GM12878 (cell line): Measurements from ENCODE around the gene FZR1. TPM values are rescaled to one million over a fixed set of nuclear protein-coding genes. Genes with fewer than 3 reads are reported as not detected.
A peak's percentile ranks its signal among the peaks of the same experiment; 100 is the strongest.

Source experiments
- ATAC-seq: fragments of 200-7000 bp; cut with Tn5 transposase; 3 replicates; pipeline ENCODE4 v1.9.1; 2020; ENCODE audit warnings: mild to moderate bottlenecking, moderate library complexity
- BruUV-seq: library from RNA; stranded (reverse); fragments of 400-500 nt; replicated peaks from 2 replicates; lab custom pipeline; 2021; lab: Mats Ljungman, UMichigan
- CTCF ChIA-PET: fragments of 300-600 bp; sonication (Branson Sonifier 250); formaldehyde crosslinking; extraction: SDS; loops from one replicate; lab custom pipeline; 2021; ENCODE audit warnings: inconsistent platforms; lab: Yijun Ruan, JAX
- POLR2A ChIA-PET: fragments of 350-600 bp; formaldehyde crosslinking; extraction: SDS; loops from one replicate; lab custom pipeline; 2021; ENCODE audit warnings: inconsistent platforms; lab: Charles Lee
- RAD21 ChIA-PET: fragments of 300-600 bp; sonication (Branson Sonifier 250); formaldehyde crosslinking; loops from one replicate; lab custom pipeline; 2023; ENCODE audit warnings: antibody characterized with exemption; ENCODE audit not compliant: unreplicated experiment; lab: Charles Lee
- SMC1A ChIA-PET: fragments of 300-600 bp; sonication (Branson Sonifier 250); formaldehyde crosslinking; loops from one replicate; lab custom pipeline; 2023; ENCODE audit not compliant: unreplicated experiment, uncharacterized antibody; lab: Charles Lee
- DNase-seq: peaks from one replicate; pipeline ENCODE4 v3.0.0-alpha.2; 2011; ENCODE audit warnings: low read depth, low spot score
- FAIRE-seq: peaks from 3 replicates; lab custom pipeline; 2011; peaks lifted over from hg19 to GRCh38; lab: Jason Lieb, UNC
- H2AFZ ChIP-seq: 2 replicates; pipeline ENCODE4 v1.6.0; 2011; ENCODE audit warnings: low read depth, low read length, control low read depth; ENCODE audit not compliant: control insufficient read depth
- H3K27ac ChIP-seq: 2 replicates; pipeline ENCODE4 v1.5.1; 2011; ENCODE audit warnings: control low read depth; ENCODE audit not compliant: control insufficient read depth, insufficient read depth
- H3K27me3 ChIP-seq, 2 experiments: replicated peaks in 1 of 2; 2 replicates each; pipeline versions ENCODE4 v1.6.0 to v1.6.1; 2011; ENCODE audit warnings: low read length in 1 of 2; ENCODE audit not compliant: control insufficient read depth in 2 of 2, insufficient read depth in 2 of 2
- H3K36me3 ChIP-seq, 2 experiments: 2 replicates each; pipeline ENCODE4 v1.5.1; 2011; ENCODE audit warnings: low read length in 1 of 2; ENCODE audit not compliant: control insufficient read depth in 2 of 2, insufficient read depth in 2 of 2
- H3K4me1 ChIP-seq: 2 replicates; pipeline ENCODE4 v1.6.1; 2011; ENCODE audit warnings: mild to moderate bottlenecking, low read length, moderate library complexity, mixed read lengths; ENCODE audit not compliant: control insufficient read depth, insufficient read depth
- H3K4me2 ChIP-seq: 2 replicates; pipeline ENCODE4 v1.6.0; 2011; ENCODE audit warnings: control low read depth; ENCODE audit not compliant: control insufficient read depth, insufficient read depth
- H3K4me3 ChIP-seq: fragments of 200-600 bp; sonication (generic); 2 replicates; pipeline ENCODE4 v1.5.1; 2016
- H3K79me2 ChIP-seq: 2 replicates; pipeline ENCODE4 v1.6.0; 2011; ENCODE audit warnings: low read length; ENCODE audit not compliant: control insufficient read depth, insufficient read depth
- H3K9ac ChIP-seq: 2 replicates; pipeline ENCODE4 v1.8.0; 2011; ENCODE audit warnings: low read length, control low read depth, mixed read lengths; ENCODE audit not compliant: control insufficient read depth, insufficient read depth
- H3K9me3 ChIP-seq: replicated peaks from 3 replicates; pipeline ENCODE4 v1.5.1; 2011; ENCODE audit warnings: mild to moderate bottlenecking, low read length; ENCODE audit not compliant: control insufficient read depth, insufficient read depth
- H4K20me1 ChIP-seq: 2 replicates; pipeline ENCODE4 v1.6.0; 2011; ENCODE audit not compliant: control insufficient read depth, insufficient read depth
- GABPA ChIP-seq: IDR thresholded peaks from 2 replicates; pipeline ENCODE4 v1.6.1; 2014; ENCODE audit warnings: antibody characterized with exemption, low read depth, mild to moderate bottlenecking, inconsistent platforms
- NFYB ChIP-seq: IDR thresholded peaks from 2 replicates; pipeline ENCODE4 v1.6.1; 2011; ENCODE audit warnings: low read depth, mild to moderate bottlenecking, low read length, improper control_type of control experiment, moderate library complexity; ENCODE audit not compliant: insufficient read depth
- SPI1 ChIP-seq: IDR thresholded peaks from 2 replicates; pipeline ENCODE4 v1.6.1; 2011; ENCODE audit warnings: low read depth, mild to moderate bottlenecking, low read length, moderate library complexity, borderline replicate concordance; ENCODE audit not compliant: insufficient read depth
- SREBF2 ChIP-seq: IDR thresholded peaks from 2 replicates; pipeline ENCODE4 v1.6.1; 2012; ENCODE audit warnings: mild to moderate bottlenecking, low read length
- WGBS: methylation state at CpG from one replicate; pipeline ENCODE4 v1.1.6; 2016; ENCODE audit warnings: low lambda C conversion rate; ENCODE audit not compliant: insufficient replicate concordance, insufficient coverage; ENCODE audit errors: missing lambda C conversion rate; 5-methylcytosine and 5-hydroxymethylcytosine counted together
- in situ Hi-C: fragments of 300-500 bp; cut with MboI; formaldehyde crosslinking; loops from 9 replicates; pipeline ENCODE4 v1.14.3; 2018; ENCODE audit warnings: mixed read lengths
- intact Hi-C: fragments of 100-400 bp; cut with micrococcal nuclease; formaldehyde crosslinking; loops from one replicate; pipeline ENCODE4 v1.14.2; 2022; ENCODE audit not compliant: unreplicated experiment
- polyA plus RNA-seq, 11 experiments: library from polyadenylated mRNA; depleted of rRNA in 4 of 11; unstranded in 6 of 11; stranded (reverse) in 5 of 11; fragments of >200 nt; fragmentation: Nextera tagmentation in 4 of 11; fragmentation: Illumina TruSeq in 1 of 11; extraction: Ambion mirVana in 4 of 11; extraction: Trizol in 1 of 11; gene quantifications; 1 replicate in 1 of 11; 2 replicates in 10 of 11; pipeline versions ENCODE4 v1.2.1 to v1.2.3, GENCODE V29; 2011 to 2016; ENCODE audit warnings: inconsistent platforms in 2 of 11, missing spikeins in 2 of 11, low read depth in 1 of 11
- total RNA-seq, 4 experiments: library from RNA; depleted of rRNA in 3 of 4; stranded (reverse); fragments of >200 nt in 3 of 4; fragmentation: Illumina TruSeq in 1 of 4; extraction: Trizol in 1 of 4; gene quantifications; 2 replicates each; pipeline versions ENCODE4 v1.2.1 to v1.2.3, GENCODE V29; 2013 to 2021
- TF ChIP-seq, protein P1 (sequence below): fragments of 450-650 bp; IDR thresholded peaks from 2 replicates; pipeline ENCODE4 v1.6.1; 2018; ENCODE audit warnings: mild to moderate bottlenecking, low read depth, moderate library complexity; ENCODE audit not compliant: partially characterized antibody
- TF ChIP-seq, protein P2 (sequence below): fragments of 450-650 bp; IDR thresholded peaks from 2 replicates; pipeline ENCODE4 v1.6.1; 2016; ENCODE audit warnings: mild to moderate bottlenecking, moderate library complexity, borderline replicate concordance
- TF ChIP-seq, protein P3 (sequence below): fragments of 450-650 bp; IDR thresholded peaks from 2 replicates; pipeline ENCODE4 v1.6.1; 2016; ENCODE audit warnings: mild to moderate bottlenecking
- TF ChIP-seq, protein P4 (sequence below): fragments of 450-650 bp; IDR thresholded peaks from 2 replicates; pipeline ENCODE4 v1.6.1; 2017; ENCODE audit warnings: low read depth, mild to moderate bottlenecking, moderate library complexity

FZR1 gene
- total and polyA plus RNA-seq, 10 of the 15 experiments (the other 5 are each of a cell fraction or from before 2014, with no cell fraction given), result 0.11 to 44.2 (median 29.3) TPM

DNA sequence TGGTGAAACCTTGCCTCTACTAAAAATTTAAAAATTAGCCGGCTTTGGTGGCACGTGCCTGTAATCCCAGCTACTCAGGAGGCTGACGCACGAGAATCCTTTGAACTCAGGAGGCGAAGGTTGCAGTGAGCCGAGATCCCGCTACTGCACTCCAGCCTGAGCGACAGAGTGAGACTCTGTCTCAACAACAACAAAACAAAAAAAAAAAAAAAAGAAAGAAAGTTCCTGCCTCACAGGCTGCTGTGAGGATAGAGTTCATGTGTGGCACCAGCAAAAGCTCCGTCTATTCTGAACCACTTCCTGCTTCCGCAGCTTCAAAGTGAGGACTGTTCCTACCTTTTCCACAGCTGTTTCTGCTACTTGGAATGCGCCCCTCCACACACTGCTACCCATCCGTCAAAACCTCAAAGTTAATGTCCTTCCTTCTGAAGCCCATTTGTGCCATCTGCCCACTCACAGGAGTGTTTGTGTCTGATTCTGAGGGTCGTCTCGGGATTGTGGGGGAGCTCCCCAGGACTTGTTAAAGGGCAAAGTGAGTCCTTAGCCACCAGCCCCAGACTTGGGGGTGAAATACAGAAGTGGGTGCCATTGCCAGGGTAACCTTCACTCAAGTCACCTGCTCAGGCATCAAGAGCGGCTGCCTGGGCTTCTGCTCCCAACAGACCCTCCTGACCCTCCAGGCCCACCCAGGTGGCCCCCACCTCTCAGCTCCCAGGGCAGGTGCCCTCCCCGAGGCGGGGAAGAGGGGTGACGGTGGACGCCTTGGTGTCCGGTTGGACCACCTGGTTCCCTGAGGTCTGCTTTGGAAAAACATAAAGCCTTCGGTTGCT, 48.4 kb downstream of the FZR1 start:
- intact Hi-C loops (loop anchor here (5.0 kb wide), 1 partner anchor 73 kb away; the partner anchor contains the start of gene CACTIN), in situ Hi-C loops (no loop called here)
- H3K36me3 ChIP-seq, result peaks cover 0 to 2% of the 10 kb centered on the region in 2 experiments; a peak in 2 of 4 replicates
- peaks cover 28% of the 10 kb centered on the region for H3K4me1 ChIP-seq
- H2AFZ ChIP-seq, result peak overlapping the region; percentile 35
- FAIRE-seq (no peak), ATAC-seq (no peak), DNase-seq (no peak)
- H3K27me3 ChIP-seq, result no peaks in the 10 kb centered on the region
- peak overlapping the region; percentile 75 for H3K4me2 ChIP-seq
- CTCF ChIA-PET, result interaction anchor here (1.1 to 3.4 kb wide), 5 partner anchors 9 to 145 kb away, joined by 3 to 20 read pairs (median 6); partner anchors contain the start of gene PIP5K1C
- peaks cover 37% of the 10 kb centered on the region for H3K79me2 ChIP-seq
- H3K9me3 ChIP-seq, result no peaks in the 10 kb centered on the region
- no peaks in the 10 kb centered on the region for H4K20me1 ChIP-seq
- SMC1A ChIA-PET, result interaction anchor here (0.6 kb wide), 1 partner anchor 49 kb away, joined by 3 read pairs; no protein-coding TSS in a partner anchor
- 71% methylated on average over 20 of the region's 21 CpGs for WGBS
- H3K4me3 ChIP-seq, result peak overlapping the region; percentile 94
- POLR2A ChIA-PET, result interaction anchor here (0.6 to 1.3 kb wide), 10 partner anchors 10 to 1143 kb away, joined by 3 to 6 read pairs (median 4); partner anchors contain the start of gene MRPL54
- TSS peak; percentile 80 for BruUV-seq
- H3K9ac ChIP-seq, result peak overlapping the region; percentile 1
- RAD21 ChIA-PET, result interaction anchor here (1.0 to 1.2 kb wide), 3 partner anchors 29 to 208 kb away, joined by 3 to 5 read pairs (median 4); partner anchors contain the start of gene MRPL54
- peak overlapping the region; percentile 28 for H3K27ac ChIP-seq
- TF ChIP-seq GABPA, result peak; percentile 78; the same call in 1 of the 2 replicates
- TF ChIP-seq SPI1, result peak; percentile 44; the same call in 1 of the 2 replicates
- TF ChIP-seq SREBF2, result no peak
- TF ChIP-seq, protein P1, sequence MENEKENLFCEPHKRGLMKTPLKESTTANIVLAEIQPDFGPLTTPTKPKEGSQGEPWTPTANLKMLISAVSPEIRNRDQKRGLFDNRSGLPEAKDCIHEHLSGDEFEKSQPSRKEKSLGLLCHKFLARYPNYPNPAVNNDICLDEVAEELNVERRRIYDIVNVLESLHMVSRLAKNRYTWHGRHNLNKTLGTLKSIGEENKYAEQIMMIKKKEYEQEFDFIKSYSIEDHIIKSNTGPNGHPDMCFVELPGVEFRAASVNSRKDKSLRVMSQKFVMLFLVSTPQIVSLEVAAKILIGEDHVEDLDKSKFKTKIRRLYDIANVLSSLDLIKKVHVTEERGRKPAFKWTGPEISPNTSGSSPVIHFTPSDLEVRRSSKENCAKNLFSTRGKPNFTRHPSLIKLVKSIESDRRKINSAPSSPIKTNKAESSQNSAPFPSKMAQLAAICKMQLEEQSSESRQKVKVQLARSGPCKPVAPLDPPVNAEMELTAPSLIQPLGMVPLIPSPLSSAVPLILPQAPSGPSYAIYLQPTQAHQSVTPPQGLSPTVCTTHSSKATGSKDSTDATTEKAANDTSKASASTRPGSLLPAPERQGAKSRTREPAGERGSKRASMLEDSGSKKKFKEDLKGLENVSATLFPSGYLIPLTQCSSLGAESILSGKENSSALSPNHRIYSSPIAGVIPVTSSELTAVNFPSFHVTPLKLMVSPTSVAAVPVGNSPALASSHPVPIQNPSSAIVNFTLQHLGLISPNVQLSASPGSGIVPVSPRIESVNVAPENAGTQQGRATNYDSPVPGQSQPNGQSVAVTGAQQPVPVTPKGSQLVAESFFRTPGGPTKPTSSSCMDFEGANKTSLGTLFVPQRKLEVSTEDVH, result no peak
- TF ChIP-seq, protein P2, sequence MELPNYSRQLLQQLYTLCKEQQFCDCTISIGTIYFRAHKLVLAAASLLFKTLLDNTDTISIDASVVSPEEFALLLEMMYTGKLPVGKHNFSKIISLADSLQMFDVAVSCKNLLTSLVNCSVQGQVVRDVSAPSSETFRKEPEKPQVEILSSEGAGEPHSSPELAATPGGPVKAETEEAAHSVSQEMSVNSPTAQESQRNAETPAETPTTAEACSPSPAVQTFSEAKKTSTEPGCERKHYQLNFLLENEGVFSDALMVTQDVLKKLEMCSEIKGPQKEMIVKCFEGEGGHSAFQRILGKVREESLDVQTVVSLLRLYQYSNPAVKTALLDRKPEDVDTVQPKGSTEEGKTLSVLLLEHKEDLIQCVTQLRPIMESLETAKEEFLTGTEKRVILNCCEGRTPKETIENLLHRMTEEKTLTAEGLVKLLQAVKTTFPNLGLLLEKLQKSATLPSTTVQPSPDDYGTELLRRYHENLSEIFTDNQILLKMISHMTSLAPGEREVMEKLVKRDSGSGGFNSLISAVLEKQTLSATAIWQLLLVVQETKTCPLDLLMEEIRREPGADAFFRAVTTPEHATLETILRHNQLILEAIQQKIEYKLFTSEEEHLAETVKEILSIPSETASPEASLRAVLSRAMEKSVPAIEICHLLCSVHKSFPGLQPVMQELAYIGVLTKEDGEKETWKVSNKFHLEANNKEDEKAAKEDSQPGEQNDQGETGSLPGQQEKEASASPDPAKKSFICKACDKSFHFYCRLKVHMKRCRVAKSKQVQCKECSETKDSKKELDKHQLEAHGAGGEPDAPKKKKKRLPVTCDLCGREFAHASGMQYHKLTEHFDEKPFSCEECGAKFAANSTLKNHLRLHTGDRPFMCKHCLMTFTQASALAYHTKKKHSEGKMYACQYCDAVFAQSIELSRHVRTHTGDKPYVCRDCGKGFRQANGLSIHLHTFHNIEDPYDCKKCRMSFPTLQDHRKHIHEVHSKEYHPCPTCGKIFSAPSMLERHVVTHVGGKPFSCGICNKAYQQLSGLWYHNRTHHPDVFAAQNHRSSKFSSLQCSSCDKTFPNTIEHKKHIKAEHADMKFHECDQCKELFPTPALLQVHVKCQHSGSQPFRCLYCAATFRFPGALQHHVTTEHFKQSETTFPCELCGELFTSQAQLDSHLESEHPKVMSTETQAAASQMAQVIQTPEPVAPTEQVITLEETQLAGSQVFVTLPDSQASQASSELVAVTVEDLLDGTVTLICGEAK, result peak; percentile 87
- TF ChIP-seq, protein P3, sequence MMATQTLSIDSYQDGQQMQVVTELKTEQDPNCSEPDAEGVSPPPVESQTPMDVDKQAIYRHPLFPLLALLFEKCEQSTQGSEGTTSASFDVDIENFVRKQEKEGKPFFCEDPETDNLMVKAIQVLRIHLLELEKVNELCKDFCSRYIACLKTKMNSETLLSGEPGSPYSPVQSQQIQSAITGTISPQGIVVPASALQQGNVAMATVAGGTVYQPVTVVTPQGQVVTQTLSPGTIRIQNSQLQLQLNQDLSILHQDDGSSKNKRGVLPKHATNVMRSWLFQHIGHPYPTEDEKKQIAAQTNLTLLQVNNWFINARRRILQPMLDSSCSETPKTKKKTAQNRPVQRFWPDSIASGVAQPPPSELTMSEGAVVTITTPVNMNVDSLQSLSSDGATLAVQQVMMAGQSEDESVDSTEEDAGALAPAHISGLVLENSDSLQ, result peak; percentile 48; the same call in 1 of the 2 replicates
- TF ChIP-seq NFYB, result no peak
- TF ChIP-seq, protein P4, sequence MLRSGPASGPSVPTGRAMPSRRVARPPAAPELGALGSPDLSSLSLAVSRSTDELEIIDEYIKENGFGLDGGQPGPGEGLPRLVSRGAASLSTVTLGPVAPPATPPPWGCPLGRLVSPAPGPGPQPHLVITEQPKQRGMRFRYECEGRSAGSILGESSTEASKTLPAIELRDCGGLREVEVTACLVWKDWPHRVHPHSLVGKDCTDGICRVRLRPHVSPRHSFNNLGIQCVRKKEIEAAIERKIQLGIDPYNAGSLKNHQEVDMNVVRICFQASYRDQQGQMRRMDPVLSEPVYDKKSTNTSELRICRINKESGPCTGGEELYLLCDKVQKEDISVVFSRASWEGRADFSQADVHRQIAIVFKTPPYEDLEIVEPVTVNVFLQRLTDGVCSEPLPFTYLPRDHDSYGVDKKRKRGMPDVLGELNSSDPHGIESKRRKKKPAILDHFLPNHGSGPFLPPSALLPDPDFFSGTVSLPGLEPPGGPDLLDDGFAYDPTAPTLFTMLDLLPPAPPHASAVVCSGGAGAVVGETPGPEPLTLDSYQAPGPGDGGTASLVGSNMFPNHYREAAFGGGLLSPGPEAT, result no peak
